Occipital lobe (tissue), 2 donors: ENCODE measurements around the gene FIGNL2. TPM values are rescaled to one million over a fixed set of nuclear protein-coding genes. Genes with fewer than 3 reads are reported as not detected.

ENCODE experiments used
- DNase-seq: peaks from one replicate; lab custom pipeline; 2025; lab: John Stamatoyannopoulos, UW
- total RNA-seq: library from RNA; depleted of rRNA; stranded (reverse); fragments of >200 nt; gene quantifications from one replicate; pipeline ENCODE4 v1.2.3, GENCODE V29; 2014

The FIGNL2 gene
- total RNA-seq, 1 donor from 2014 or later = 0.47 TPM

- no peak for DNase-seq
Measured at GRCh38 chr12:51774933-51775332, 73.6 kb downstream of the FIGNL2 start.

GRCh38 chr12:51773145-51773869, 75.2 kb downstream of the FIGNL2 start:
- no peak for DNase-seq

GRCh38 chr12:51771008-51771407, 77.5 kb downstream of the FIGNL2 start:
- no peak for DNase-seq

Other genes with a start within 250 kb of the FIGNL2 start
- gene ANKRD33, start 39.4 kb upstream of the FIGNL2 start, total RNA-seq = not detected
- 11.5 TPM for gene ACVRL1, start 58.8 kb upstream of the FIGNL2 start, total RNA-seq
- gene ACVR1B, start 103.0 kb upstream of the FIGNL2 start, total RNA-seq = 43.2 TPM
- gene TAMALIN, start 158.2 kb upstream of the FIGNL2 start, total RNA-seq = 1.6 TPM
- gene NR4A1, start 202.7 kb upstream of the FIGNL2 start, total RNA-seq = 5.8 TPM
- 19.5 TPM for gene ATG101, start 221.3 kb upstream of the FIGNL2 start, total RNA-seq
- not detected for gene SMIM41, start 231.0 kb upstream of the FIGNL2 start, total RNA-seq